Fibroblast of peridontal ligament (primary cell): Measurements from ENCODE around the gene RBCK1.

Experiments used
- DNase-seq: peaks from one replicate; pipeline ENCODE4 v3.0.0-alpha.2; 2010; ENCODE audit errors: extremely low read depth

RBCK1 gene

DNA sequence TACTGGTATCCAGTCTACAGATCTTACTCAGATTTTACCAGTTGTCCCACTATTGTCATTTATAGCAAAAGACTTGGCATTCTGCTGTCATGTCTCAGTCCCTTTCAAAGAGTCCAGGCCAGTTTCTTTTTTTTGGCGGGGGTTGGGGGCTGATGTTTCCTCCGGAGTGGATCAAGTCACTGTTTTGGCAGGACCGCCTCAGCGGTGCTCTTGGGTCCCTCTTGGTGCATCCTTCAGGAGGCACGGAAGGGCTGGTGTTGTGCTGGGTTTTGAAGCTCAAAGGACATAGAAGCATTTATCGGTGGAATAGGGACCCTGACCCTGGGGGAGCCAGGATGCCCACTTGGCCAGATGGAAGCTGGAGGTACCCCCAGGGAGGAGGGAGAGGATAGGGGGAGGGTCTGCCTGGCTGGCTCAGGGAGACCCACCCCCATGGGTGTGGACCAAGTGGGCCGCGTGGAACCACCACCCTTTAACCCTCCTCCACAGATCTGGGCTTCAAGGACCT, 10.8 kb downstream of the RBCK1 start:
- DNase-seq, result no peak

DNA sequence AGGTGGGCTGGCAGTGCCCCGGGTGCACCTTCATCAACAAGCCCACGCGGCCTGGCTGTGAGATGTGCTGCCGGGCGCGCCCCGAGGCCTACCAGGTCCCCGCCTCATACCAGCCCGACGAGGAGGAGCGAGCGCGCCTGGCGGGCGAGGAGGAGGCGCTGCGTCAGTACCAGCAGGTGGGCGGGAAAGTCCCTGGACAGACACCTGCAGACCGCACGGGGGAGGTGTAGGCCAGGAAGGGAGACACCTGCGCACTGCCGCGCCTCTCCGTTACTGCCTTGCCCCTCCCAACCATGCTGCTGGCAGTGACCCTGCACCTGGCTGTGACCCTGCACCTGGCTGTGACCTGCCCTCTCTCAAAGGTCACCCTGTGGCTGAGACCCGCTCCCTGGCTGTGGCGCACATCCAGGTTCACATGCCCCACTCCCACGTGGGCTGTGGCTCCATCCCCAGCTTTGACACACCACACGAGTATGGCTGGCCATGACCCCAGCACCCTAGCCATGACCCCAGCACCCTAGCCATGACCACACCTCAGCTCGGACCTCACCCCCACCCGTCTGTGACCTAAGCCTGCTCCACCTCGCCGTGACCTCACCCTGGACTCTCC, 11.6 kb downstream of the RBCK1 start:
- DNase-seq, result no peak

DNA sequence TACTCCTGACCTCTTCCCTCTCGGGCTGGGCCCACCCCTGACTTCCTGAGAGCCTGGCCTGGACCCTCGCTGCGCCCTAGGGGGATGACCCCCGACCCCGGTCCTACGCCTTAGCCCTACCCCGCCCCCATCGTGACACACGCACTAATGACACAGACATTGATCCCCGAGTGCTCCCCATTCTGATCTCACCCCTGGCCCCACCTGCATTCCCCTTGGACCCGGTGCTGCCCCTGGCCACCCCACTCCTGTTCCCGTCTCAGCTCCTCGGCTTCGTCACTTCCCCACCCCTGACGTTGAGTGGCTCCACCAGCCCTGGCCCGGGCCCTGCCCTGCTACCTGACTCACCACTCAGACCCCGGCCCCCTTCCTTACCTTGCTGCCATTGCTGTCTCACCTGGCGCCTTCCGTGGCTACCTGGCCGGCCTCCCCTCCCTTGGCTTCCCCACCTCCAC, 12.1 kb downstream of the RBCK1 start:
- no peak for DNase-seq

DNA sequence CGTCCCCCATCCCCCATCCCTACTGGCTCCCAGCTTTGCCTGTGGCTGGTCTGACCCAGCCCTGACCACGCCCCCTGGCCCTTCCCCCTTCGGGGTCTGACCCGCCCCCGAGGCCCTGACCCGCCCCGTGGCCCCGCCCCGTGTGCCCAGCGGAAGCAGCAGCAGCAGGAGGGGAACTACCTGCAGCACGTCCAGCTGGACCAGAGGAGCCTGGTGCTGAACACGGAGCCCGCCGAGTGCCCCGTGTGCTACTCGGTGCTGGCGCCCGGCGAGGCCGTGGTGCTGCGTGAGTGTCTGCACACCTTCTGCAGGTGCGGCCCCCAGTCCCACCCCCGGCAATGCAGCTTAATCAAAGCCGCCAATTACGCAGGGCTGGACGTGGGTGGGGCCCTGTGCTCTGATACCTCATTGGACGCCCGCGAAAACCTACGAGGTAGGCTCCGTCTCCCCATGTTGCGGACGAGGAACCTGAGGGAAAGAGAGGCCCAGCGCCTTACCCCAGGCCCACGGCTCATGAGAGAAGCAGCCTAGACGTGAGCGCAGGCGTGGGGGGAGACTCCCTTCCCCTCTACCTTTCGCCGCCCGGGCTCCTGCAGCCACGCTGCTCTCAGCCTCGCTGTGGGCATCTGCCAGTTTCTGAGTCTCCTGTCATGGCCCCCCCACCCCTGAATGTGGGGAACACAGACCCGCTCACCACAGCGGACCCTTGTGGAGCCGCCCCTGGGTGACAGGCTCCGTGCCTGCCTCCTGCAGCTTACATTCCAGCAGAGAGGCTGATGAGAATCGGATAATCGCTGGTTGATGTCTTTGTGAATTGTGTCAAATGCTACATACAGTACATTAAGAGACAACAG, 12.8 kb downstream of the RBCK1 start:
- no peak for DNase-seq

DNA sequence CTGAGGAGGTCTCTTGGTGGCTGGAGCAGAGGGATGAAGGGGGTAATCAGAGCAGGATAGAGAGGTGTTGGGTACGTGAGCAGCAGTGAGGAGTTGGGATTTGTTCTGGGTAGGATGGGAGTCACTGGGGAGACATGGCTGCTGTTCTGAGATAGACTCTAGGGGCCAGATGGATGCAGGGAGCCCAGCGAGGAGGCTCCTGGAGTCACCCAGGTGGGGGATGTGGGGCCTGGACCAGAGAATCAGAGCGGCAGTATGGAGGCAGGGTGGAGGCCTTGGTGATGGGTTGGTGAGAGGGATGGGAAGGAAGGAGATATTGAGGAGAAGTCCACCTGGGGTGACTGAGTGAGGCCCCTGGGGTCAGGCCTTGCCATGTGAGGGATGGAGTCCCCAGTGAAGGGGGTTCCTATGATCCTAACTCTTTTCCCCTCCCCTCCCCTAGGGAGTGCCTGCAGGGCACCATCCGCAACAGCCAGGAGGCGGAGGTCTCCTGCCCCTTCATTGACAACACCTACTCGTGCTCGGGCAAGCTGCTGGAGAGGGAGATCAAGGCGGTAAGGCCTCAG, 13.7 kb downstream of the RBCK1 start:
- no peak for DNase-seq

DNA sequence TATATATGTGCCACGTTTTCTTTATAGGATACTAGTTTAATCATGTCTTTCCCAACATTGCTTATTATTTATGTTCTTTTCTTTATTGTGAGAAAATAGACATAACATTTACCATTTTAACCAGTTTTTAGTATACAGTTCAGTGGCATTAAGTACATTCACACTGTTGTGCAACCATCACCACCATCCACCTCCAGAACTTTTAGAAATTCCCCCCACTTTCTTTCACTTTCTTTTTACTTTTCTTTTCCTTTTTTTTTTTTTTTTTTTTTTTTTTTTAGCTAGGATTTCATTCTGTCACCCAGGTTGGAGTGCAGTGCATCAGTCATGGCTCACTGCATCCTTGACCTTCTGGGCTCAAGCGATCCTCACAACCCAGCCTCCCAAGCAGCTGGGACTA, 18.5 kb downstream of the RBCK1 start:
- DNase-seq, result no peak

DNA sequence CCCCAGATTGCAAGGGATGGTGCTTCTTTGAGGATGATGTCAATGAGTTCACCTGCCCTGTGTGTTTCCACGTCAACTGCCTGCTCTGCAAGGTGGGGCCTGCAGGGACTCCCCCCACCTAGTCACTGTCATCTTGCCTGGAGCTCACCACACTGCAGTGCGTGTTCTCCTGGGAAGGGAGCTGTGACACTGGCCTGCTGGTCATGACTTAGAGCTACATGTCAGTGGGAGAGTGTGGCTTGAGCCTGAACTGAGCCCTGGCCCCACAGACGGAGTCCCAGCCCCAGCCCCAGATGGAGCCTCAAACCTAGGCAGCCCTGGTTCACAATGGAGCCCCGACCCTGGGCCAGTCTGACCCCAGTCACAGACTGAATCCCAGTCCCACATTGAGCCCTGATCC, 19.3 kb downstream of the RBCK1 start:
- no peak for DNase-seq

DNA sequence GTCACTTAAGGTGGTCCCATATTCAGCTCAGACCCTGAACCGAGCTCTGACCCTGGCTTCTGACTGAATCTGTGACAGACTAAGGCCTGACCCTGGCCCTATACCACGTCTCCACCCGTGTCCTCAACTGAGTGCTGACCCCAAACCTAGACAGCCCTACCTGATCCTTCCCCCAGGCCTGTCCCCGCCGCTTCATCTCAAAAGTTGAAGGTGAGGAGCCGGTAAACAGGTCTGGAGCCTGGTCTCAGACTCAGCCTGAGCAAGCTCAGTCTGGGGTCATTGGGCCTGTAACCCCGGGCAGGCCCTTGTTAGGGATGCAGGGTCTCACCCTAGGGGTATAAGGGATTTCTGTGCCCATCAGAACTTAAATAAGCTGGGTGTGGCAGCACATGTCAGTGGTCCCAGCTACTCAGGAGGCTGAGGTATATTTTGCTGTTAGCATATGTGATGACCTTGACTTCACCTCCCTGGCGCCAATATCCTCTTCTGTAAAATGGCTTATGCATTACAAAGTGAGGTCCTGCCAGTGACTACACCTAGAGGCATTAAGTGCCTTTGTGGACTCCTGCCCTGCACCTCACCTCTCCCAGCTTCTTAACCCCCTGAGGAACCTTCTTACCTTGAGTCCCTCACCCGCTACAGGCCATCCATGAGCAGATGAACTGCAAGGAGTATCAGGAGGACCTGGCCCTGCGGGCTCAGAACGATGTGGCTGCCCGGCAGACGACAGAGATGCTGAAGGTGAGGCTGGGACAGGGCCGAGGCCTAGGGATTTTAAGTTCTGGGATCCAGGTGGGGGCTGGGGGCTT, 20.0 kb downstream of the RBCK1 start:
- DNase-seq, result no peak

DNA sequence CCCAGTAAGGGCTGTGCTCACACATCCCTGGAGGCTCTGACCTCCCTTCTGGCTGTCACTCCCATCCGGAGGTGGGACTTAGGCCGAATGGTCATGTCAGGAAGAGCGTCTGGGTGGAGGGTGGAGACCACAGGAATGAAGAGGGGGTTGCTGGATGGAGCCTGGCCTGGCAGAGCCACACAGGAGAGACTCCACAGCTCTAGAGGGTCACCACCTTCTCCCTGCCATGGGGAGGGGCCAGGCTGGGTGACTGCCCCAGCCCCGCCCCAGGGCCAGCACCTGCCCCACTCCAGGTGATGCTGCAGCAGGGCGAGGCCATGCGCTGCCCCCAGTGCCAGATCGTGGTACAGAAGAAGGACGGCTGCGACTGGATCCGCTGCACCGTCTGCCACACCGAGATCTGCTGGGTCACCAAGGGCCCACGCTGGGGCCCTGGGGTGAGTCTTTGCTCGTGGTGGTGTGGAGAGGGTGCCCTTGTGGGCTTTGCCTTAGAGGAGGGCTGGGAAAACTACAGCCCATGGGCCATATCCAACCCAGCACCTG, 20.6 kb downstream of the RBCK1 start:
- no peak for DNase-seq

DNA sequence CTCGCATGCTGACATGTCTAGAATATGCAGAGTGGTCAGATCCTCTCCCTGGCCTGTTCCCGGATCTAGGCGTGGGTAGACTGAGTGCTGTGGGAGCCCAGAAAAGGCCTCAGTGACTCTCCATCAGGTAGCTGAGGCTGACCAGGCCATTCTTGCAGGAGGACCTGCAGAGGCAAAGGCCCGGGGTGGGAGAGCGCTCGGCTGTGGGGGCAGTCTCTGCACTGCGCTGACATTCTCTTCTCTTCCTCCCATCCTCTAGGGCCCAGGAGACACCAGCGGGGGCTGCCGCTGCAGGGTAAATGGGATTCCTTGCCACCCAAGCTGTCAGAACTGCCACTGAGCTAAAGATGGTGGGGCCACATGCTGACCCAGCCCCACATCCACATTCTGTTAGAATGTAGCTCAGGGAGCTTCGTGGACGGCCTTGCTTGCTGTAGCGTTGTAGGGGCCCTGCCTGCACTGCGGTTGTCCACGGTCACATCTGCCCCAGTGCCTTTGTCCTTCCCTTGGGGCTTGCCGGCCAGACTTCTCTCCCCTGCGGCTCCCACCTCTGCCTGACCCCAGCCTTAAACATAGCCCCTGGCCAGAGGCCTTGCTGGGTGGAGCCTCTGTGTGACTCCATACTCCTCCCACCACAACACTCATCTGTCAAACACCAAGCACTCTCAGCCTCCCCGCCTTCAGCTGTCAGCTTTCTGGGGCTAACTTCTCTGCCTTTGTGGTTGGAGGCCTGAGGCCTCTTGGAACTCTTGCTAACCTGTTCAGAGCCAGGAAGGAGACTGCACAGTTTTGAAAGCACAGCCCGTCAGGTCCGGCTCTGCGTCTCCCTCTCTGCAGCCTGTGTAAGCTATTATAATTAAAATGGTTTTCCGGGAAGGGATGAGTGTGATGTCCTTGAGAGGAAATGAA, 22.2 kb downstream of the RBCK1 start:
- DNase-seq, result no peak

DNA sequence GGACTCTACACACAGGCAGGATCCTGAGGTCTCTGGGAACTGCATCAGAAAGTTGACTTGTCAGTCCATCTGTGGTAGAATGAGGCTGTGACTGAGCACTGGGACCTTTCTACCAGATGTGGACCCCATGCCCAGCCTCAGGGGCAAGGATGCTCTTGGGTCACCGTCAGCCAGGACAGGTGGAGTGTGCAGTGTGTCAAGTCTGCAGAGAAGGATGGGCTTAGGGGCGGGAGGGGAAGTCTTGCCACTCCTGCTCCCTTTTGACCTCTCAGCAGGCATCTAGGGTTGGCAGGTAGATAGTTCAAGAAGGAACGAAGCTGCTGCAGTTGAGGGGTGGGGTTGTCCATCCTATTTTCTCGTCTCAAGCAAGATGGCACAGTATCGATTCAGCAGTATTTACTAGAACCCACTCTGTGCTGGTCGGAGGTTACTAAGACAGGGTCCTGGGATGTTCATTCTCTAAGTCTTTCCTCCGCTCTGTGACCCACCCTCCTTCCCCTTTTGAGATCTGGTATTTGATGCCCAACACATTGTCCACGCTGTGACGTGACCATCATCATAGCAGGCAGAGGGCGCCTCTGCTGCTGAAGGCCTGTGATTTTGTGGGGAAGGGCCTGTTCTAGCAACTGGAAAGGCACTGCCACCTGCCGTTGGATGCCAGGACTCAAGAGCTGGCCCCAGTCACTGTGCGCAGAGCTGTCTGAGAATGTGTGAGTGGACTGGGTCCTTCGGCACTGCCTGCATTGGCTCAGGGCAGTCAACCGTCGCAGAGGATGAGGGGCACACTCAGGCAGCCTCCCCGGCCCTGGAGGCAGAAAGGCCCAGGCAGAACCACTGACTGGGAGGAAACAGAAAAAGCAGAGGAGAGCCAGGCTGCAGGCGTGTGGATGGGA, 23.2 kb downstream of the RBCK1 start:
- DNase-seq, result peak; percentile 71

DNA sequence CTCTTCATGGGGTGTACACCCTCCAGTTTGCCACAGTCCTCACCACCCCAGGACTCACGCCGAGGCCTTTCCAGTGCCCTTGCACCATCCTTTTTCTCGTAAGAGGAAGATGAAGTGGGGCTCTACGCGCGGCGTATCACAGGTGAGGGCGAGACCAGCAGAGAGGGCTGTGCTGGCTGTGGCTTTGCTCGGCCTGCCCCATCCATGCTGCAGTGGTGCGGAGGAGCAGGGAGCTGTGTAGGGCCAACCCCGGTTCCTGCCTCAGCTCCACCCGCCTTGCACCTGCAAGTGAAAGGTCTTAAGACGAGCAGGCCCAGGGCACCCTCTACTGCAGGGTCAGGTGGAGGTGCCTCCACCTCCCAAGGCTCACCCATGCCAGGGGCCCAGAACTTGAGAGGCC, 24.1 kb downstream of the RBCK1 start:
- DNase-seq, result no peak

DNA sequence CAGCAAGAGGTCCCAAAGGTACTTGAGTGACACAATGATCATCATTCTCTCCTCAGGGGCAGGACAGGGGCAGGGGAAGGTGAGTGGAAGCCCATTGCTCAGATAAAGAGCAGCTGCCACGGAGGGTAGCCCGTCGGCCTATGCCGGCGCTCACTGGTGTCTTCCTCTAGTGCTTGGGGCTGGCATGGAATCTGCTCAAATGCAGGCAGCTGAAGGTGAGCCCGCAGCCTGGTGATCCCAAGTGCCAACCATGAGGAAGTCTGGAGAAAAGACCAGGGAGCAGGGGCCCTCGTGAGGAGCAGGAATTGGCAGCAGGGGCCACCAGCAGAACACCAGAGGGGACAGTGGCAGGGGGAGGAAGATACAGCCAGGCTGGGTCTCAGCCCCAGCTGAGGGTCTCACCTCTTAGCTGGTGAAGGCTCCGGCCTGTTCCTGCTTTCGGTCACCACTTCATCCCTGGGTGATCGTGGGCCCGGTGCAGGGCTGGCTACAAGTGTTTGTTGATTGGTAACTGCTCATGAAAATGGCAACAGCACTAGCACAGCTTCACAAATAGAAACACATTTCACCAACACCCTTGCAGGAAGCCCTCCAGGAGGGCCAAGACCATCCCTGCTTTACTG, 24.7 kb downstream of the RBCK1 start:
- DNase-seq, result no peak

DNA sequence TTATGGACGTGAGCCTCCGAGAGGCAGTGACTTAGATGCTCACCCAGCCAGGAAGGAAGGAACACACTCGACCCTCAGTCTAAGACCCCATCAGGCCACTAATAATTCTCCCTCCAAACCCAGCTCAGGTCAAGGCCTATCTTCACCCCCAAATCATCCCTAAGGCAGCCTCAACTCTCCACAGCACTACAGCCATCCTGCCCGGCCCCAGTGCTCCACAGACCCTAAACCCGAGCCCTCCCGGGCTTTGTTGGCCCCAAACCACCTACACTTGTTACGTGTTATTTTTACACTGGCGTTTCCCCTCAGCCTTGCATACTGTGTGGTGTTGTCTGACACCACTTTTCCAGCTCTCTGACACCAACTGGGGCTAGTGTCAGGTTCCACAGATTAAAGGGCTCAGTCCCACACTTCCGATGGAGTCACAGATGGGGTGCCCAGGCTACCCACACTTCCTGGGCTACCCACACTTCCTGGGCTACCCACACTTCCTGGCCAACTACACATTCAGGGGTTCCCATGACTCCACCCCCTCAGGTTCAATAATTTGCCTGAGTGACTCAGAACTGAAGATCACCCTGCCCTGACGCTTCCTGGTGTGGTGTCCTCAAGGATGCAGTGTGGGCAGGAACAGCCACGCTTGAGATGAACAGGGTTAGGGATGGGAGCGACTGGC, 25.3 kb downstream of the RBCK1 start:
- no peak for DNase-seq

DNA sequence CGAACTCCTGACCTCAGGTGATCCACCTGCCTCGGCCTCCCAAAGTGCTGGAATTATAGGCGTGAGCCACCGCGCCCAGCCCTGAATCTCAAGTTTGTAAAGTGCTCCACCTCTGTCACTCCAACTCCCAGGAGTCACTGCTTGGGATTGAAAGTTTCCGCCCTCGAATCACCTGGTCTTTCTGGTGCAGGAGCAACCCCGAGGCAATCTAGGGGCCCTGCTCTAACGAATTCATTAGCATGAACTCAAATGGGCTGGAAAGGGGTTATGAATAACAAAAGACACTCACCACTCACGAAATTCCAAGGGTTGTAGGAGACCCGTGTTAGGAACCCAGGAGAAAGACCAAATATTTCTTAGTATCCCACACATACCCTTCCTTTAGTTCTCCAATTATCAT, 26.1 kb downstream of the RBCK1 start:
- no peak for DNase-seq

DNA sequence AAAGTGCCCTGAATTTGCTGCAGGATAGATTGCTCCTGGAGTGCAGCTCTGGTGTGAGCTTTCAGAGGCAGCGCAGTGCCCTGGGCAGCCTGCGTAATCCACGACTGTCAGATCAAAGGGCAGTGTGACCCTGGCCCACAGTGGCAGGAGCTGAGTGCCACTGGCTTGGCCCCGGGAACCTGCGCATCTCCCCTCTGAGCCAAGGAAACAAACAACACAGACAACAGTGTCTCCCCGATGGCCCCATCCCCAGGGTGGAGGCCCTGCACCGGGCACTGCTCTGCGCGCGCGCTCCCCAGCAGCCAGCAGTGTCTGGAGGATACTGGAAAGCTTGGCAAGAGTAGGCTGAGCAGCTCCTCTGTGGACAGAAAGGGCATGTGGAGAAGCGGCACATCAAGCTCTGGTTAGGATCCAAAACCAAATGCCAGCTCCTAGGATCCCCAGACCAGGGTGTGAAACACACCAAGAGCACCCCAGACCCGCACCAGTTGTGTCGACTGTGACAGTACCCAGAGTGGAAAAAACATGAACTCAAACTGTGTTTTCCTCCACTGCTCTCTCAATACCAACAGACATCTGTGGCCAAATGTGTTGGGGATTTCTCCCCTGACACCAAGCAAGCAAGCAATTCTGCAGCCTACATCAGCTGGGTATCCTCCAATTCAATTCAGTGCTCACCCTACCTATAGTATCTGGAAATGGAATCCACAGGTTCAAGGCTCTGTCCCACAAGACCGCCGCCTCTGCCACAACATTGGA, 26.7 kb downstream of the RBCK1 start:
- no peak for DNase-seq

DNA sequence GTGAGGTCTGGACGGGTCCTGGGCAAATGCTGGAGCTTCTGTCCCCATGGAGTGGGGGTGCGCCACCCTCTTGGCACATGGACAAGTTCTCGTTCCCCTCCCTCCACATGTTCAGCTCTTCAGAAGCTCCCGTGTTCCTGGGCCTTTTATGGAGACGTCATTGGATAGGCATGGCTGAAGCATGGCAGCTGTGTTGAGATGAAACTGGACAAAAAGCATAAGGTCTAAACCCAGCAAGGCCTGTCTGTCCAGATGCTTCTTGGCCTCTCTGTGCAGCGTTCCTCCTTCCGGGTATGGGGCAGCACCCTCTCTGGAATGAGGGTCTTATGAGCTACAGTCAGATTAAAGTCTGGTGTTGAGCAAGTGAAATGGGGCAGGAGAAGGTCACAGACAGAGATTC, 27.5 kb downstream of the RBCK1 start:
- no peak for DNase-seq

DNA sequence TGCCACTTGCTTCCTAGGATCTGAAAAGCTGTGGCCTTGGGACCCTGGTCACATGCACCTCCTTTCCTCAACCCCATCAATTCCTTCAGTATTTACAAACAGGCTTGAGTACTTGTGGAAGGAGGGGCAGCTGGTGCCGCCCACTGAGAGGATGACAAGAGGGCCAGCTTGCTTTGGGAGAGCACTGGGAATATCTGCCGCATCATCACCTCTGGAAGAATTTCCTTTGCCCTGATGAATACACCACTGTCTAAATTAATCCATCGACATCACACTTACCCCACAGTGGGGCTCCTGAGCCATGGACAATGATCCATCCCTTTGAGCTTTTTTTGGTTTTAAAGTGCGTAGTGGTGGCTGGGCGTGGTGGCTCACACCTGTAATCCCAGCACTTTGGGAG, 28.4 kb downstream of the RBCK1 start:
- no peak for DNase-seq
